SK-N-SH (cell line): ENCODE data around the gene TLE1. TPM values are rescaled to one million over a fixed set of nuclear protein-coding genes. Genes with fewer than 3 reads are reported as not detected.

Experiments used
- CTCF ChIA-PET: fragments of 300-600, 350-600 bp; formaldehyde crosslinking; extraction: SDS; loops from one replicate; lab custom pipeline; 2021; lab: Yijun Ruan, JAX
- POLR2A ChIA-PET: fragments of 350-600 bp; sonication (Branson Sonifier 250); formaldehyde crosslinking; extraction: SDS; loops from one replicate; lab custom pipeline; 2020; ENCODE audit warnings: antibody characterized with exemption, inconsistent platforms; lab: Yijun Ruan, JAX
- DNase-seq: peaks from one replicate; pipeline ENCODE4 v3.0.0; 2012
- H2AFZ ChIP-seq: fragments of 200-600 bp; sonication (generic); 2 replicates; pipeline ENCODE4 v1.8.1; 2016; ENCODE audit warnings: antibody characterized with exemption, mild to moderate bottlenecking, low read depth
- H3F3A ChIP-seq: fragments of 200-600 bp; sonication (generic); replicated peaks from 2 replicates; pipeline ENCODE3; 2016; ENCODE audit warnings: antibody characterized with exemption, mild to moderate bottlenecking; ENCODE audit not compliant: insufficient read depth
- H3K27ac ChIP-seq, 2 experiments: fragments of 200-500 bp in 1 of 2; fragments of 200-600 bp in 1 of 2; sonication (Bioruptor generic) in 1 of 2; sonication (generic), shearing (Covaris generic) in 1 of 2; 2 replicates each; pipeline versions ENCODE4 v1.5.1 to v1.6.1; 2014 to 2016; ENCODE audit warnings: low read depth in 2 of 2, inconsistent platforms in 1 of 2, low read length in 1 of 2, mild to moderate bottlenecking in 1 of 2, mixed read lengths in 1 of 2
- H3K27me3 ChIP-seq: fragments of 200-600 bp; sonication (generic), shearing (Covaris generic); 2 replicates; pipeline ENCODE4 v1.6.1; 2016; ENCODE audit warnings: mixed run types; ENCODE audit not compliant: insufficient read depth
- H3K36me3 ChIP-seq, 2 experiments: fragments of 200-500 bp in 1 of 2; fragments of 200-600 bp in 1 of 2; sonication (Bioruptor generic) in 1 of 2; sonication (generic) in 1 of 2; replicated peaks in 1 of 2; 2 replicates each; pipeline versions ENCODE3 to v1.5.1; 2014 to 2016; ENCODE audit warnings: low read length in 1 of 2, mild to moderate bottlenecking in 1 of 2; ENCODE audit not compliant: insufficient read depth in 2 of 2, control insufficient read depth in 1 of 2
- H3K4me1 ChIP-seq, 2 experiments: fragments of 200-500 bp in 1 of 2; fragments of 200-600 bp in 1 of 2; sonication (Bioruptor generic) in 1 of 2; sonication (generic), shearing (Covaris generic) in 1 of 2; 2 replicates each; pipeline versions ENCODE4 v1.5.1 to v1.6.1; 2014 to 2016; ENCODE audit warnings: low read depth in 1 of 2, low read length in 1 of 2, mixed run types in 1 of 2; ENCODE audit not compliant: insufficient read depth in 2 of 2, control insufficient read depth in 1 of 2
- H3K4me2 ChIP-seq: fragments of 200-600 bp; sonication (generic), shearing (Covaris generic); 2 replicates; pipeline ENCODE4 v1.6.1; 2017; ENCODE audit warnings: mixed run types
- H3K4me3 ChIP-seq, 2 experiments: fragments of 200-500 bp in 1 of 2; fragments of 200-600 bp in 1 of 2; sonication (Bioruptor generic) in 1 of 2; sonication (generic), shearing (Covaris generic) in 1 of 2; 2 replicates each; pipeline versions ENCODE4 v1.5.1 to v1.8.1; 2014 to 2016; ENCODE audit warnings: low read depth in 2 of 2, inconsistent platforms in 1 of 2, low read length in 1 of 2, mild to moderate bottlenecking in 1 of 2, mixed read lengths in 1 of 2, moderate library complexity in 1 of 2
- H3K79me2 ChIP-seq: fragments of 200-600 bp; sonication (generic); 2 replicates; pipeline ENCODE4 v1.8.1; 2017; ENCODE audit warnings: mild to moderate bottlenecking; ENCODE audit not compliant: insufficient read depth
- H3K9ac ChIP-seq: fragments of 200-600 bp; sonication (generic); 2 replicates; pipeline ENCODE4 v1.6.1; 2017; ENCODE audit warnings: mixed run types
- H3K9me2 ChIP-seq: fragments of 200-600 bp; sonication (generic); 2 replicates; pipeline ENCODE4 v1.6.1; 2017; ENCODE audit warnings: mixed run types
- H3K9me3 ChIP-seq: fragments of 200-600 bp; sonication (generic); 2 replicates; pipeline ENCODE4 v1.6.1; 2017; ENCODE audit warnings: mixed run types, mild to moderate bottlenecking, moderate library complexity
- H4K20me1 ChIP-seq: fragments of 200-600 bp; sonication (generic); 2 replicates; pipeline ENCODE4 v1.6.1; 2017; ENCODE audit warnings: mild to moderate bottlenecking, mixed run types; ENCODE audit not compliant: insufficient read depth
- CTCF ChIP-seq: fragments of 200-600 bp; sonication (generic); IDR thresholded peaks from 2 replicates; pipeline ENCODE4 v1.6.1; 2017; ENCODE audit warnings: antibody characterized with exemption, mild to moderate bottlenecking, moderate library complexity
- ELF1 ChIP-seq: IDR thresholded peaks from 2 replicates; pipeline ENCODE4 v1.4.0; 2012
- FOXJ3 ChIP-seq: sonication (generic); formaldehyde crosslinking; IDR thresholded peaks from 2 replicates; pipeline ENCODE4 v1.5.1; 2020; ENCODE audit warnings: mild to moderate bottlenecking, missing genetic modification reagents
- FOXM1 ChIP-seq: IDR thresholded peaks from 2 replicates; pipeline ENCODE4 v1.4.0; 2012; ENCODE audit warnings: low read depth, mild to moderate bottlenecking
- GABPA ChIP-seq: IDR thresholded peaks from 2 replicates; pipeline ENCODE4 v1.4.0; 2012; ENCODE audit warnings: low read depth, mild to moderate bottlenecking
- GATA2 ChIP-seq: sonication (generic); formaldehyde crosslinking; IDR thresholded peaks from 2 replicates; pipeline ENCODE4 v1.5.0; 2020; ENCODE audit warnings: mild to moderate bottlenecking, missing genetic modification reagents
- JUND ChIP-seq: IDR thresholded peaks from 2 replicates; pipeline ENCODE4 v1.4.0; 2012
- MAX ChIP-seq: IDR thresholded peaks from 2 replicates; pipeline ENCODE4 v1.4.0; 2012; ENCODE audit warnings: low read depth
- PBX3 ChIP-seq: IDR thresholded peaks from 2 replicates; pipeline ENCODE4; 2012
- RCOR1 ChIP-seq: fragments of 150-350 bp; IDR thresholded peaks from 2 replicates; pipeline ENCODE4 v1.6.1; 2017; ENCODE audit warnings: antibody characterized with exemption, low read length
- SIN3A ChIP-seq: IDR thresholded peaks from 2 replicates; pipeline ENCODE4 v1.6.1; 2012; ENCODE audit warnings: low read depth, mild to moderate bottlenecking, low read length, moderate library complexity, borderline replicate concordance
- TAF1 ChIP-seq: IDR thresholded peaks from 2 replicates; pipeline ENCODE4 v1.6.1; 2012; ENCODE audit warnings: low read depth, mild to moderate bottlenecking, low read length, moderate library complexity, borderline replicate concordance
- TCF12 ChIP-seq: IDR thresholded peaks from 2 replicates; pipeline ENCODE4 v1.4.0; 2012
- USF1 ChIP-seq: IDR thresholded peaks from 2 replicates; pipeline ENCODE4 v1.4.0; 2012; ENCODE audit warnings: low read depth, borderline replicate concordance
- USF2 ChIP-seq: fragments of 150-350 bp; IDR thresholded peaks from 2 replicates; pipeline ENCODE4 v1.6.1; 2017; ENCODE audit warnings: antibody characterized with exemption, low read length, low read depth, borderline replicate concordance
- YY1 ChIP-seq: IDR thresholded peaks from 2 replicates; pipeline ENCODE4 v1.4.0; 2012; ENCODE audit warnings: low read depth, mild to moderate bottlenecking
- WGBS: methylation state at CpG from one replicate; pipeline ENCODE4 v1.1.6; 2017; ENCODE audit warnings: low lambda C conversion rate; 5-methylcytosine and 5-hydroxymethylcytosine counted together
- polyA plus RNA-seq, 3 experiments: library from polyadenylated mRNA; depleted of rRNA; stranded (reverse); fragments of >200 nt; gene quantifications; 2 replicates each; pipeline ENCODE4 v1.2.3, GENCODE V29; 2012

The TLE1 gene
- polyA plus RNA-seq, 1 of the 3 experiments (the other 2 are of a cell fraction) = 33.0 TPM

- Histone ChIP-seq H3K9me2 (no peaks in the 10 kb centered on the region), H3K9me3 (no peaks in the 10 kb centered on the region)
Observed at GRCh38 chr9:81705578-81705977, 16.2 kb upstream of the TLE1 start.

GRCh38 chr9:81694541-81694940 is 5.2 kb upstream of the TLE1 start:
- no peak overlapping the region for H3K4me3 ChIP-seq
- CTCF ChIA-PET = interaction anchor here (1.0 kb wide), 2 partner anchors 9 to 571 kb away, joined by 3 read pairs; no protein-coding TSS in a partner anchor
- TF ChIP-seq TAF1 (no peak), USF2 (no peak), FOXJ3 (CRISPR knock-in tag) (no peak), GATA2 (CRISPR knock-in tag) (no peak), RCOR1 (no peak), TCF12 (no peak), ELF1 (no peak), SIN3A (no peak), PBX3 (no peak), MAX (no peak), GABPA (no peak)

More at GRCh38 chr9:81705578-81705977, 16.2 kb upstream of the TLE1 start:
- no peak overlapping the region for H3K4me3 ChIP-seq
- no peak overlapping the region for H3K4me2 ChIP-seq
- TF ChIP-seq JUND = no peak
- no peak for TF ChIP-seq TCF12
- TF ChIP-seq USF1 = no peak
- no peak for TF ChIP-seq FOXM1
- no peak for TF ChIP-seq PBX3
- TF ChIP-seq YY1 = no peak
- TF ChIP-seq CTCF = no peak
- TF ChIP-seq ELF1 = no peak
- TF ChIP-seq MAX = no peak
- ChIA-PET CTCF (interaction anchor here (1.2 kb wide), 1 partner anchor 13 kb away, joined by 3 read pairs; no protein-coding TSS in a partner anchor), POLR2A (no interaction called here)
- H3K79me2 ChIP-seq = no peaks in the 10 kb centered on the region
- H3K36me3 ChIP-seq = no peaks in the 10 kb centered on the region
- WGBS = 77% methylated on average over 2 of the region's 2 CpGs
- H3K4me1 ChIP-seq = no peaks in the 10 kb centered on the region
- no peak overlapping the region for H3K27ac ChIP-seq
- no peaks in the 10 kb centered on the region for H4K20me1 ChIP-seq
- H3K9ac ChIP-seq = no peak overlapping the region
- no peak for DNase-seq
- no peak overlapping the region for H2AFZ ChIP-seq
- H3F3A ChIP-seq = no peaks in the 10 kb centered on the region
- H3K27me3 ChIP-seq = no peaks in the 10 kb centered on the region

More at GRCh38 chr9:81694541-81694940, 5.2 kb upstream of the TLE1 start:
- Histone ChIP-seq H4K20me1 (no peaks in the 10 kb centered on the region), H3K9ac (no peak overlapping the region), H3K79me2 (no peaks in the 10 kb centered on the region), H3K4me1 (peaks cover 0 to 16% of the 10 kb centered on the region in 2 experiments; a peak in 2 of 4 replicates), H2AFZ (no peak overlapping the region), H3K9me3 (no peaks in the 10 kb centered on the region), H3K27ac (no peak overlapping the region), H3K27me3 (no peaks in the 10 kb centered on the region), H3K9me2 (no peaks in the 10 kb centered on the region), H3F3A (no peaks in the 10 kb centered on the region), H3K36me3 (no peaks in the 10 kb centered on the region), H3K4me2 (no peak overlapping the region)
- WGBS = 81% methylated on average over 7 of the region's 7 CpGs
- POLR2A ChIA-PET = no interaction called here
- no peak for DNase-seq
